ENCODE measurements around the gene AMOTL2.

Gene AMOTL2

DNA sequence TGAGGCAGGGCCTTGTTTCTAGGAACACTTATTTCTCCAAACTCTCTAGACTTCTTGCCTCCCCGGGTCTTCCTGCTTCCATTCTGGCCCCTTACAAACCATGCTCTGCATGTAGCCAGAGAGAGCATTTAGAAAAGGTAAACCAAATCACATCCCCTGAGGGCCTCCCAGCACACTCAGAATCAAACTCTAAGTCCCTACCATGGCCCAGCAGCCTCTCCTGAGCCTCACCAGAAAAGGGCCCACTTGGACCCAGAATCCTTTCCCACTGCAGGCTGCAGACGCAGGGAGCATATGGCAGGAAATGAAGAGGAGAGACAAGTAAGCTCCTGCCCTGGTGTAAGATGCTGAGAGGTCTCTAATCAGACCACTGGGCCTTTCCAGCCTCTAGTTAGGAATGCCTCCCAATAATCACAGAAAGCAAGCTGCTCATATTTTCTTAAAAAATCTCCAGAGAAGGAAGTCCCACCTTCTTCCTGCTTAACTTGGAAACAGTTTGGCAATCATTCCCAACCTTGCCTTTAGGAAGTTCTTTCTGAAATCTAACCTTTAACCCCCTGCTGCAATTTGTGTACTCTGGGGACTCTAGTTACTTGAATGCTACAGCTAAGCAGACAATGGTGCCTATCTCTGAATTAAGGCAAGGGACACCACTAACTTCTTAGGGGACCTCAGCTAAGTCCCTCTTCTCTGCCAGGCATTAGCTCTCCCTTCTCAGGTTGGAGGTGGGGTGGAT, 4.2 kb downstream of the AMOTL2 start:
- TF ChIP-seq, protein P1, sequence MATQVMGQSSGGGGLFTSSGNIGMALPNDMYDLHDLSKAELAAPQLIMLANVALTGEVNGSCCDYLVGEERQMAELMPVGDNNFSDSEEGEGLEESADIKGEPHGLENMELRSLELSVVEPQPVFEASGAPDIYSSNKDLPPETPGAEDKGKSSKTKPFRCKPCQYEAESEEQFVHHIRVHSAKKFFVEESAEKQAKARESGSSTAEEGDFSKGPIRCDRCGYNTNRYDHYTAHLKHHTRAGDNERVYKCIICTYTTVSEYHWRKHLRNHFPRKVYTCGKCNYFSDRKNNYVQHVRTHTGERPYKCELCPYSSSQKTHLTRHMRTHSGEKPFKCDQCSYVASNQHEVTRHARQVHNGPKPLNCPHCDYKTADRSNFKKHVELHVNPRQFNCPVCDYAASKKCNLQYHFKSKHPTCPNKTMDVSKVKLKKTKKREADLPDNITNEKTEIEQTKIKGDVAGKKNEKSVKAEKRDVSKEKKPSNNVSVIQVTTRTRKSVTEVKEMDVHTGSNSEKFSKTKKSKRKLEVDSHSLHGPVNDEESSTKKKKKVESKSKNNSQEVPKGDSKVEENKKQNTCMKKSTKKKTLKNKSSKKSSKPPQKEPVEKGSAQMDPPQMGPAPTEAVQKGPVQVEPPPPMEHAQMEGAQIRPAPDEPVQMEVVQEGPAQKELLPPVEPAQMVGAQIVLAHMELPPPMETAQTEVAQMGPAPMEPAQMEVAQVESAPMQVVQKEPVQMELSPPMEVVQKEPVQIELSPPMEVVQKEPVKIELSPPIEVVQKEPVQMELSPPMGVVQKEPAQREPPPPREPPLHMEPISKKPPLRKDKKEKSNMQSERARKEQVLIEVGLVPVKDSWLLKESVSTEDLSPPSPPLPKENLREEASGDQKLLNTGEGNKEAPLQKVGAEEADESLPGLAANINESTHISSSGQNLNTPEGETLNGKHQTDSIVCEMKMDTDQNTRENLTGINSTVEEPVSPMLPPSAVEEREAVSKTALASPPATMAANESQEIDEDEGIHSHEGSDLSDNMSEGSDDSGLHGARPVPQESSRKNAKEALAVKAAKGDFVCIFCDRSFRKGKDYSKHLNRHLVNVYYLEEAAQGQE (IDR thresholded peaks at IDR 0.05; ENCODE audit: insufficient read depth in 1 of 2, low read depth in 2 of 2, low read length in 2 of 2), result no peak
- no peak for TF ChIP-seq SIN3A (IDR thresholded peaks at IDR 0.05; ENCODE audit: borderline replicate concordance, insufficient read depth, low read length)

DNA sequence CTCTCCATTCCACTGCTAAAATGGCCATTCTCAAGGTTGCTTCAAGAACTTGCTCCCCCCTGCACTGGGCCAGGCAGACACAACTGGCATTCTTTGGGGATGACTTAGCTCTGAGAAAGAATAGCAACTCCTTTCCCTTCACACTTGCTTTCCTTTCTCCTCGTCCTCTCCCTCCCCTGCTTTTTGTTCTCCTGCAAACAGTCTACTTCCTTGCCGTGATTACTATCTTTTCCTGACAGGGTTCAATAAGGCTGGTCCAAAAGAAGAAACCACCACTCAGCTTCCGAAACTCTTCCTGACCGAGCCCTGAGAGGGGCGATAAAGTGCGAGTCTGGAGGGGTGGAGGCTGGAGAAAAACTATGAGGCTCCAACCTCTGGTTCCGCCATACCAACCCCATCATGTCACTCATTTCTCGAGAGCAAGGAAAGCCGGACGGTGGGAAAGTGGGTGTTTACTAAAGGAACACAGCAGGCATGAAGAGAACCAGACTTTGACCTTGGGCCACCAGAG, 5.0 kb downstream of the AMOTL2 start:
- TF ChIP-seq SIN3A (IDR thresholded peaks at IDR 0.05; ENCODE audit: borderline replicate concordance, insufficient read depth, low read length) (no peak), POLR2AphosphoS5 (IDR thresholded peaks at IDR 0.05; ENCODE audit: low read depth, low read length) (no peak), FOXP2 (optimal IDR thresholded peaks at IDR 0.05; ENCODE audit: borderline replicate concordance, extremely low read depth, extremely low read length, insufficient read depth) (no peak), TAF1 (IDR thresholded peaks at IDR 0.05; ENCODE audit: borderline replicate concordance, insufficient read depth, low read length) (no peak)
- TF ChIP-seq, protein P1 (IDR thresholded peaks at IDR 0.05; ENCODE audit: insufficient read depth in 1 of 2, low read depth in 2 of 2, low read length in 2 of 2), result no peak

DNA sequence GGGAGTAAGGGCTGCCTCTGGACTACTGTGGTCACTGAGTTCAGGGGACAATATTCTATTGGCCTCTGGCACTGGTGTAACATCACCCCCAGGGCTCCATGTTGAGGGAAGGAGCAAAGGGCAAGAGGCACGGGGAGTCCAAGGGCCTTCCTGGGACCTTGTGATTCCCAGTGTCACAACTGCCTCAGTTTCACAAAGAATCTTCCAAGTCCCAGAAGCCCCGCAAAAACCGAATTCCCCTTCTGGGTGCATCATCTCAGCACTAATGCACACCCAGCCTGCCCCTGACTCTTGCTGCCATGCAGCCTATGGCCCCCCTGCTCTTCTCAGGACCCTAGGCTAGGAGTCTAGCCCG, 5.5 kb downstream of the AMOTL2 start:
- TF ChIP-seq SIN3A (IDR thresholded peaks at IDR 0.05; ENCODE audit: borderline replicate concordance, insufficient read depth, low read length), result no peak
- TF ChIP-seq TAF1 (IDR thresholded peaks at IDR 0.05; ENCODE audit: borderline replicate concordance, insufficient read depth, low read length), result no peak
- no peak for TF ChIP-seq FOXP2 (optimal IDR thresholded peaks at IDR 0.05; ENCODE audit: borderline replicate concordance, extremely low read depth, extremely low read length, insufficient read depth)
- no peak for TF ChIP-seq POLR2AphosphoS5 (IDR thresholded peaks at IDR 0.05; ENCODE audit: low read depth, low read length)
- TF ChIP-seq, protein P1 (IDR thresholded peaks at IDR 0.05; ENCODE audit: insufficient read depth in 1 of 2, low read depth in 2 of 2, low read length in 2 of 2), result no peak

DNA sequence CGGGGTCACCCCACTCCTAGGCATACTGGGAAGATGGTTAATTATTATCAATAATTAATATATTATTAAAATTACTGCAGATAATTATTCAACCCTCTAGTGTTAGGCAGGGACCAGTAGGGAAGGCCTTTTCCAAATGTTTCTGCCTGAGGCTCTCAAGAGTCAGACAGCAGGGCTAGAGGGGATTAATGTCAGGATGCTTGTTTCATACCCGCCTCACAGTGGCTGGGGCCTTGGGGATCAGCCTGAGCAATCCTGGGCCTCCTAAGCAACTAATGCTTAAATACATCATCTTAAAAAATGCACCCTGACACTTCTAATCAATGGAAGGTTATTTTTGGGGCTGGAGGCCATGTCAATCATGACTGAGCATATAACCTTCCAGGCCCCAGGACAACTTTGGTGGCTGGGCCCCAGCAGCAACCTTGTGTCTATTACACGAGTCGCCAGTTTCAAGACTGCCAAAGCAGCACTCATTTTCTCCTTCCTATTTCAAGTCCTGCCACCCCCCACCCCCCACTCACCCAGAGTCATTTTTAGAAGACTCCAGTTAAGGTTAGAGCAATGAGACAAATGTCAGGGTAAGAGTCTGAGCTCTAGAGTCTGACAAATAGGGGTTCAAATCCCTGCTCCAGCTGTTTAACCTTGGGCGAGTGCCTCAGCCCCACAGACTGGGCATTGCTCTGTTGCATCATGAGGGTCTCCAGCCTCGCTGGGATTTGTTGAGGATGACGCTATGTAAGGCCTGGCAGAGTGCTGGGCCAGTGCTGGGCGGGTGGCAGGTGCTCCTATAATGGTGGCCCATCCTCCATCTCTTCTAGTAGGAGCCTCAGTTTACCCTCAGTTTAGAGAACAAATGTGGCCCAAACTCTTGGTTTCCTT, 6.1 kb downstream of the AMOTL2 start:
- no peak for TF ChIP-seq SIN3A (IDR thresholded peaks at IDR 0.05; ENCODE audit: borderline replicate concordance, insufficient read depth, low read length)
- no peak for TF ChIP-seq FOXP2 (optimal IDR thresholded peaks at IDR 0.05; ENCODE audit: borderline replicate concordance, extremely low read depth, extremely low read length, insufficient read depth)
- TF ChIP-seq, protein P1 (IDR thresholded peaks at IDR 0.05; ENCODE audit: insufficient read depth in 1 of 2, low read depth in 2 of 2, low read length in 2 of 2), result no peak
- TF ChIP-seq TAF1 (IDR thresholded peaks at IDR 0.05; ENCODE audit: borderline replicate concordance, insufficient read depth, low read length), result no peak
- no peak for TF ChIP-seq POLR2AphosphoS5 (IDR thresholded peaks at IDR 0.05; ENCODE audit: low read depth, low read length)

Data from PFSK-1 (cell line).